ENCODE results near the gene DRC7. TPM values are rescaled to one million over a fixed set of nuclear protein-coding genes. Genes with fewer than 3 reads are reported as not detected.
A peak's percentile ranks its signal among the peaks of the same experiment; 100 is the strongest.

DRC7 gene
- total and polyA plus RNA-seq, 9 of the 15 experiments (the other 6 are each of a cell fraction or from before 2014, with no cell fraction given), result 0.04 to 0.33 (median 0.12) TPM; not detected in 3

GRCh38 chr16:57700781-57701551, 6.4 kb downstream of the DRC7 start (continued):
- TF ChIP-seq PKNOX1 (IDR thresholded peaks at IDR 0.05) (peak; percentile 36; the same call in 1 of the 2 replicates), ZBTB11 (CRISPR knock-in tag; IDR thresholded peaks at IDR 0.05) (peak in 1 of 3 experiments; percentile 32; a peak in 1 of 6 replicates), HES1 (IDR thresholded peaks at IDR 0.05; ENCODE audit: low read depth) (no peak), PHTF2 (CRISPR knock-in tag; IDR thresholded peaks at IDR 0.05) (no peak), ETV5 (CRISPR knock-in tag; IDR thresholded peaks at IDR 0.05; ENCODE audit: low read depth) (no peak), TCF3 (CRISPR knock-in tag; IDR thresholded peaks at IDR 0.05) (peak; percentile 73), ZFP91 (CRISPR knock-in tag; IDR thresholded peaks at IDR 0.05) (peak; percentile 81), HDGF (IDR thresholded peaks at IDR 0.05) (0 out of 2 replicates have a peak, but pooled peaks have one; percentile 43), NCOR1 (IDR thresholded peaks at IDR 0.05) (peak; percentile 53), CSDE1 (IDR thresholded peaks at IDR 0.05) (no peak), FOXK2 (conservative IDR thresholded peaks at IDR 0.05 in 1 of 2, IDR thresholded peaks at IDR 0.05 in 1 of 2; ENCODE audit: low read depth in 2 of 2) (0 out of 4 replicates have a peak, but pooled peaks of 1 of the 2 experiments have one; percentile 34), BRF1 (IDR thresholded peaks at IDR 0.05; ENCODE audit: borderline replicate concordance, extremely low read depth, insufficient read length) (no peak), NR2C1 (IDR thresholded peaks at IDR 0.05) (peak; percentile 87), NR2C1 (tag; IDR thresholded peaks at IDR 0.05) (peak; percentile 91), NRF1 (conservative IDR thresholded peaks at IDR 0.05 in 1 of 2, IDR thresholded peaks at IDR 0.05 in 1 of 2) (peak; percentile 41 to 44; a peak in 2 of 4 replicates), KDM1A (IDR thresholded peaks at IDR 0.05) (peak in 1 of 2 experiments; percentile 54; a peak in 2 of 4 replicates), ZSCAN29 (IDR thresholded peaks at IDR 0.05) (no peak)
- TF ChIP-seq, protein P1, sequence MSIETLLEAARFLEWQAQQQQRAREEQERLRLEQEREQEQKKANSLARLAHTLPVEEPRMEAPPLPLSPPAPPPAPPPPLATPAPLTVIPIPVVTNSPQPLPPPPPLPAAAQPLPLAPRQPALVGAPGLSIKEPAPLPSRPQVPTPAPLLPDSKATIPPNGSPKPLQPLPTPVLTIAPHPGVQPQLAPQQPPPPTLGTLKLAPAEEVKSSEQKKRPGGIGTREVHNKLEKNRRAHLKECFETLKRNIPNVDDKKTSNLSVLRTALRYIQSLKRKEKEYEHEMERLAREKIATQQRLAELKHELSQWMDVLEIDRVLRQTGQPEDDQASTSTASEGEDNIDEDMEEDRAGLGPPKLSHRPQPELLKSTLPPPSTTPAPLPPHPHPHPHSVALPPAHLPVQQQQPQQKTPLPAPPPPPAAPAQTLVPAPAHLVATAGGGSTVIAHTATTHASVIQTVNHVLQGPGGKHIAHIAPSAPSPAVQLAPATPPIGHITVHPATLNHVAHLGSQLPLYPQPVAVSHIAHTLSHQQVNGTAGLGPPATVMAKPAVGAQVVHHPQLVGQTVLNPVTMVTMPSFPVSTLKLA (conservative IDR thresholded peaks at IDR 0.05), result no peak
